ENCODE data around the gene RAPGEF3.

The RAPGEF3 gene

GRCh38 chr12:47762850-47763465, 4.3 kb upstream of the RAPGEF3 start:
- DNase-seq (ENCODE audit: low read depth) = no peak
- no peak overlapping the region for H3K4me3 ChIP-seq (ENCODE audit: low read length)
- no peak for TF ChIP-seq CTCF (conservative IDR thresholded peaks at IDR 0.05; ENCODE audit: low read length)

- TF ChIP-seq CTCF (conservative IDR thresholded peaks at IDR 0.05; ENCODE audit: low read length) = no peak
- no peak for DNase-seq (ENCODE audit: low read depth)
- peak overlapping the region; percentile 77 for H3K4me3 ChIP-seq (ENCODE audit: low read length)
Observed at GRCh38 chr12:47758584-47758833, 171 bp downstream of the RAPGEF3 start.

GRCh38 chr12:47757840-47758583, 668 bp downstream of the RAPGEF3 start:
- DNase-seq (ENCODE audit: low read depth) = no peak
- peak overlapping the region; percentile 77 for H3K4me3 ChIP-seq (ENCODE audit: low read length)

GRCh38 chr12:47757364-47757839, 1.3 kb downstream of the RAPGEF3 start:
- TF ChIP-seq CTCF (conservative IDR thresholded peaks at IDR 0.05; ENCODE audit: low read length) = no peak
- peak overlapping the region; percentile 77 for H3K4me3 ChIP-seq (ENCODE audit: low read length)
- DNase-seq (ENCODE audit: low read depth) = no peak

More at GRCh38 chr12:47757840-47758583, 668 bp downstream of the RAPGEF3 start:
- no peak for TF ChIP-seq CTCF (conservative IDR thresholded peaks at IDR 0.05; ENCODE audit: low read length)

- no peak for TF ChIP-seq CTCF (conservative IDR thresholded peaks at IDR 0.05; ENCODE audit: low read length)
- no peak overlapping the region for H3K4me3 ChIP-seq (ENCODE audit: low read length)
- no peak for DNase-seq (ENCODE audit: low read depth)
Observed at GRCh38 chr12:47755655-47756562, 2.8 kb downstream of the RAPGEF3 start.

- H3K4me3 ChIP-seq (ENCODE audit: low read length) = no peak overlapping the region
- no peak for DNase-seq (ENCODE audit: low read depth)
- no peak for TF ChIP-seq CTCF (conservative IDR thresholded peaks at IDR 0.05; ENCODE audit: low read length)
Observed at GRCh38 chr12:47754881-47755280, 3.8 kb downstream of the RAPGEF3 start.
